Measurements from ENCODE around the gene LRRC56. TPM values are rescaled to one million over a fixed set of nuclear protein-coding genes. Genes with fewer than 3 reads are reported as not detected.

The LRRC56 gene
- total RNA-seq, 1 donor from 2014 or later = 0.82 TPM

GRCh38 chr11:557328-558132, 20.2 kb downstream of the LRRC56 start:
- no peak overlapping the region for H3K4me3 Mint-ChIP-seq (ENCODE audit: unreplicated experiment)
- H3K27me3 Mint-ChIP-seq (ENCODE audit: low read depth, unreplicated experiment) = peaks cover 9% of the 10 kb centered on the region
- no peaks in the 10 kb centered on the region for H4K20me1 ChIP-seq (ENCODE audit: insufficient read depth, low read length)
- TF ChIP-seq EZH2 (IDR thresholded peaks at IDR 0.05; ENCODE audit: insufficient read depth, low read length) = no peak
- no peak for TF ChIP-seq CTCF (IDR thresholded peaks at IDR 0.05; ENCODE audit: insufficient read depth, low read depth, low read length)
- peaks cover 2% of the 10 kb centered on the region for H3K9me3 Mint-ChIP-seq (ENCODE audit: unreplicated experiment)
- H3K9ac ChIP-seq (ENCODE audit: low read length) = no peak overlapping the region
- no peak overlapping the region for H3K4me2 ChIP-seq (ENCODE audit: low read length)
- H3K4me1 ChIP-seq (ENCODE audit: insufficient read depth, low read length) = peaks cover 8% of the 10 kb centered on the region
- no peak overlapping the region for H3K4me3 ChIP-seq (ENCODE audit: insufficient read depth, low read depth, low read length)
- H3K27ac ChIP-seq (ENCODE audit: low read depth, low read length) = no peak overlapping the region
- H3K27me3 ChIP-seq (ENCODE audit: insufficient read depth, low read length) = peaks cover 23% of the 10 kb centered on the region
- DNase-seq (ENCODE audit: low read depth) (no peak), FAIRE-seq (no peak)
- no peaks in the 10 kb centered on the region for H3K36me3 ChIP-seq (ENCODE audit: insufficient read depth, low read length)
- H3K36me3 Mint-ChIP-seq (ENCODE audit: low read depth, unreplicated experiment) = peaks cover 1% of the 10 kb centered on the region
- H2AFZ ChIP-seq (ENCODE audit: low read depth, low read length) = no peak overlapping the region
- no peaks in the 10 kb centered on the region for H3K9me3 ChIP-seq (ENCODE audit: insufficient read depth, low read depth, low read length)
- no peak overlapping the region for H3K27ac Mint-ChIP-seq (ENCODE audit: unreplicated experiment)
- no peaks in the 10 kb centered on the region for H3K79me2 ChIP-seq (ENCODE audit: insufficient read depth, low read length)
- peaks cover 4% of the 10 kb centered on the region for H3K4me1 Mint-ChIP-seq (ENCODE audit: low read depth, unreplicated experiment)

- no peak overlapping the region for H3K9ac ChIP-seq (ENCODE audit: low read length)
- H3K27me3 Mint-ChIP-seq (ENCODE audit: low read depth, unreplicated experiment) = peaks cover 9% of the 10 kb centered on the region
- FAIRE-seq = no peak
These were observed 21.2 kb downstream of the LRRC56 start for GRCh38 chr11:558503-558902.

More at GRCh38 chr11:558503-558902, 21.2 kb downstream of the LRRC56 start:
- H4K20me1 ChIP-seq (ENCODE audit: insufficient read depth, low read length) = no peaks in the 10 kb centered on the region
- H3K79me2 ChIP-seq (ENCODE audit: insufficient read depth, low read length) = no peaks in the 10 kb centered on the region
- peaks cover 8% of the 10 kb centered on the region for H3K4me1 ChIP-seq (ENCODE audit: insufficient read depth, low read length)
- H3K27me3 ChIP-seq (ENCODE audit: insufficient read depth, low read length) = peaks cover 23% of the 10 kb centered on the region
- DNase-seq (ENCODE audit: low read depth) = no peak
- no peak overlapping the region for H3K4me3 Mint-ChIP-seq (ENCODE audit: unreplicated experiment)
- H3K9me3 Mint-ChIP-seq (ENCODE audit: unreplicated experiment) = peaks cover 2% of the 10 kb centered on the region
- peaks cover 4% of the 10 kb centered on the region for H3K4me1 Mint-ChIP-seq (ENCODE audit: low read depth, unreplicated experiment)
- H3K27ac ChIP-seq (ENCODE audit: low read depth, low read length) = no peak overlapping the region
- H3K36me3 ChIP-seq (ENCODE audit: insufficient read depth, low read length) = no peaks in the 10 kb centered on the region
- peaks cover 1% of the 10 kb centered on the region for H3K36me3 Mint-ChIP-seq (ENCODE audit: low read depth, unreplicated experiment)
- H3K27ac Mint-ChIP-seq (ENCODE audit: unreplicated experiment) = no peak overlapping the region
- no peak overlapping the region for H3K4me3 ChIP-seq (ENCODE audit: insufficient read depth, low read depth, low read length)
- no peak for TF ChIP-seq CTCF (IDR thresholded peaks at IDR 0.05; ENCODE audit: insufficient read depth, low read depth, low read length)
- TF ChIP-seq EZH2 (IDR thresholded peaks at IDR 0.05; ENCODE audit: insufficient read depth, low read length) = no peak
- H3K4me2 ChIP-seq (ENCODE audit: low read length) = no peak overlapping the region
- H2AFZ ChIP-seq (ENCODE audit: low read depth, low read length) = no peak overlapping the region
- H3K9me3 ChIP-seq (ENCODE audit: insufficient read depth, low read depth, low read length) = no peaks in the 10 kb centered on the region

Data from astrocyte (in vitro differentiated cells and primary cell).